Measurements from ENCODE around the gene TMEM229B. TPM values are rescaled to one million over a fixed set of nuclear protein-coding genes. Genes with fewer than 3 reads are reported as not detected.

The TMEM229B gene
- total RNA-seq, 1 experiment from 2014 or later: 0.71 TPM

GRCh38 chr14:67449096-67449495 lies 39.4 kb downstream of the TMEM229B start:
- Histone ChIP-seq H3K79me2 (ENCODE audit: insufficient read depth, low read length) (no peaks in the 10 kb centered on the region), H3K9me2 (ENCODE audit: insufficient read depth) (no peaks in the 10 kb centered on the region), H3K27ac (ENCODE audit: low read depth, low read length) (no peak overlapping the region), H3K9ac (ENCODE audit: low read length) (no peak overlapping the region), H3K4me1 (ENCODE audit: control insufficient read depth in 1 of 2, insufficient read depth in 2 of 2, low read length in 2 of 2) (peaks cover 0 to 10% of the 10 kb centered on the region in 2 experiments; a peak in 1 of 4 replicates), H3K4me2 (ENCODE audit: low read length) (no peak overlapping the region), H2AFZ (ENCODE audit: low read depth, low read length, poor library complexity, severe bottlenecking) (no peak overlapping the region), H3K9me3 (ENCODE audit: control insufficient read depth in 1 of 2, insufficient read depth in 1 of 2, low read depth in 1 of 2, low read length in 2 of 2) (no peaks in the 10 kb centered on the region), H4K20me1 (ENCODE audit: insufficient read depth) (no peaks in the 10 kb centered on the region), H3K4me3 (replicated peaks in 1 of 2; ENCODE audit: low read depth in 1 of 2, low read length in 2 of 2) (no peak overlapping the region), H3K36me3 (ENCODE audit: control insufficient read depth in 1 of 2, insufficient read depth in 2 of 2, low read length in 2 of 2) (no peaks in the 10 kb centered on the region), H3K27me3 (ENCODE audit: insufficient read depth, low read length) (no peaks in the 10 kb centered on the region)
- POLR2A ChIA-PET: no interaction called here
- CTCF ChIA-PET: no interaction called here
- no TSS peak for BruUV-seq (replicated peaks)
- DNase-seq (ENCODE audit: low read depth, low spot score) (no peak), ATAC-seq (no peak)
- intact Hi-C loops (cut with micrococcal nuclease): no loop called here
- no peak for TF ChIP-seq ZNF274 (IDR thresholded peaks at IDR 0.05; ENCODE audit: low read depth, low read length)
- no peak for TF ChIP-seq ATF3 (IDR thresholded peaks at IDR 0.05)
- no peak for TF ChIP-seq YY1 (IDR thresholded peaks at IDR 0.05; ENCODE audit: extremely low read depth, insufficient replicate concordance, low read depth, low read length)
- no peak for TF ChIP-seq SP1 (IDR thresholded peaks at IDR 0.05; ENCODE audit: low read depth)
- TF ChIP-seq EZH2 (IDR thresholded peaks at IDR 0.05): no peak
- TF ChIP-seq EZH2phosphoT487 (IDR thresholded peaks at IDR 0.05; ENCODE audit: borderline replicate concordance): no peak
- TF ChIP-seq SIN3A (IDR thresholded peaks at IDR 0.05; ENCODE audit: low read depth): no peak
- RAD21 ChIA-PET (ENCODE audit: low non-redundant PET in 1 of 2, low total read pairs in 2 of 2, uncharacterized antibody in 2 of 2, unreplicated experiment in 2 of 2): no interaction called here

GRCh38 chr14:67447033-67447381 lies 41.5 kb downstream of the TMEM229B start:
- no peak overlapping the region for H3K4me2 ChIP-seq (ENCODE audit: low read length)
- intact Hi-C loops (cut with micrococcal nuclease): no loop called here
- no peaks in the 10 kb centered on the region for H3K9me3 ChIP-seq (ENCODE audit: control insufficient read depth in 1 of 2, insufficient read depth in 1 of 2, low read depth in 1 of 2, low read length in 2 of 2)
- H3K79me2 ChIP-seq (ENCODE audit: insufficient read depth, low read length): no peaks in the 10 kb centered on the region
- H2AFZ ChIP-seq (ENCODE audit: low read depth, low read length, poor library complexity, severe bottlenecking): no peak overlapping the region
- ChIA-PET CTCF (interaction anchor here (1.5 to 1.6 kb wide), 3 partner anchors 11 to 257 kb away, joined by 3 to 4 read pairs (median 3); no protein-coding TSS in a partner anchor), POLR2A (no interaction called here), RAD21 (ENCODE audit: low non-redundant PET in 1 of 2, low total read pairs in 2 of 2, uncharacterized antibody in 2 of 2, unreplicated experiment in 2 of 2) (no interaction called here)
- no peaks in the 10 kb centered on the region for H3K36me3 ChIP-seq (ENCODE audit: control insufficient read depth in 1 of 2, insufficient read depth in 2 of 2, low read length in 2 of 2)
- no peaks in the 10 kb centered on the region for H3K9me2 ChIP-seq (ENCODE audit: insufficient read depth)
- no TSS peak for BruUV-seq (replicated peaks)
- H3K4me3 ChIP-seq (replicated peaks in 1 of 2; ENCODE audit: low read depth in 1 of 2, low read length in 2 of 2): no peak overlapping the region
- no peak overlapping the region for H3K9ac ChIP-seq (ENCODE audit: low read length)
- DNase-seq (ENCODE audit: low read depth, low spot score) (no peak), ATAC-seq (no peak)
- peaks cover 0 to 11% of the 10 kb centered on the region in 2 experiments; a peak in 1 of 4 replicates for H3K4me1 ChIP-seq (ENCODE audit: control insufficient read depth in 1 of 2, insufficient read depth in 2 of 2, low read length in 2 of 2)
- no peak overlapping the region for H3K27ac ChIP-seq (ENCODE audit: low read depth, low read length)
- TF ChIP-seq REST (IDR thresholded peaks at IDR 0.05; ENCODE audit: low read depth) (no peak), POLR2AphosphoS5 (IDR thresholded peaks at IDR 0.05; ENCODE audit: low read depth, low read length) (no peak), TCF7L2 (IDR thresholded peaks at IDR 0.05; ENCODE audit: borderline replicate concordance, extremely low read depth, insufficient read depth, insufficient read length) (no peak), JUND (IDR thresholded peaks at IDR 0.05) (no peak), SP1 (IDR thresholded peaks at IDR 0.05; ENCODE audit: low read depth) (no peak), ZFX (IDR thresholded peaks at IDR 0.05) (no peak)
- no peaks in the 10 kb centered on the region for H3K27me3 ChIP-seq (ENCODE audit: insufficient read depth, low read length)
- H4K20me1 ChIP-seq (ENCODE audit: insufficient read depth): no peaks in the 10 kb centered on the region

All from HCT116 (cell line).